ENCODE results near the gene OCEL1. TPM values are rescaled to one million over a fixed set of nuclear protein-coding genes. Genes with fewer than 3 reads are reported as not detected.
"Not testable (repeated sequence)": the region's sequence is repeated elsewhere in the genome, so short reads cannot be mapped to it uniquely, and the experiment has no call there.

OCEL1 gene
- total and polyA plus RNA-seq, 8 donors, result 4.7 to 43.2 (median 10.9) TPM

GRCh38 chr19:17268754-17269153, 42.7 kb downstream of the OCEL1 start:
- no peak overlapping the region for H3K4me3 ChIP-seq
- H3K27ac ChIP-seq, result no peak overlapping the region
- peaks cover 19 to 52% (median 52%) of the 10 kb centered on the region in 4 donors for H3K36me3 ChIP-seq
- no peak for DNase-seq
- 91 to 100% (median 94%) methylated on average over 7 to 13 of the region's 13 CpGs for WGBS, 5 donors
- TF ChIP-seq POLR2A (IDR thresholded peaks at IDR 0.05), result no peak
- no peak for TF ChIP-seq POLR2AphosphoS5 (IDR thresholded peaks at IDR 0.05)
- TF ChIP-seq CTCF (IDR thresholded peaks at IDR 0.05), result no peak
- TF ChIP-seq EP300 (IDR thresholded peaks at IDR 0.05), result no peak
- no peaks in the 10 kb centered on the region for H3K9me3 ChIP-seq
- peaks cover 6 to 20% (median 17%) of the 10 kb centered on the region in 4 donors for H3K4me1 ChIP-seq
- no peaks in the 10 kb centered on the region for H3K27me3 ChIP-seq
- intact Hi-C loops (cut with DNase I; ENCODE audit: low total_unique reads), result no loop called here

GRCh38 chr19:17274892-17275291, 48.9 kb downstream of the OCEL1 start:
- not testable (repeated sequence) for H3K9me3 ChIP-seq, H3K4me1 ChIP-seq, DNase-seq, H3K27ac ChIP-seq, H3K27me3 ChIP-seq, H3K4me3 ChIP-seq
- intact Hi-C loops (cut with DNase I; ENCODE audit: low total_unique reads), result loop anchor here (5.0 kb wide), 1 partner anchor 203 kb away; no protein-coding TSS in a partner anchor
- peaks cover 49 to 100% (median 98%) of the 10 kb centered on the region in 4 donors for H3K36me3 ChIP-seq
- 96 to 98% (median 96%) methylated on average over 3 of the region's 3 CpGs for WGBS, 5 donors

GRCh38 chr19:17275441-17276175, 49.6 kb downstream of the OCEL1 start:
- TF ChIP-seq POLR2A (IDR thresholded peaks at IDR 0.05), result no peak
- TF ChIP-seq EP300 (IDR thresholded peaks at IDR 0.05), result no peak
- no peak for TF ChIP-seq CTCF (IDR thresholded peaks at IDR 0.05)
- TF ChIP-seq POLR2AphosphoS5 (IDR thresholded peaks at IDR 0.05), result no peak
- intact Hi-C loops (cut with DNase I; ENCODE audit: low total_unique reads), result loop anchor here (5.0 kb wide), 1 partner anchor 203 kb away; no protein-coding TSS in a partner anchor
- peaks cover 44 to 94% (median 91%) of the 10 kb centered on the region in 4 donors for H3K36me3 ChIP-seq

More at GRCh38 chr19:17275441-17276175, 49.6 kb downstream of the OCEL1 start:
- H3K27ac ChIP-seq, result no peak overlapping the region
- H3K4me3 ChIP-seq, result no peak overlapping the region
- no peaks in the 10 kb centered on the region for H3K4me1 ChIP-seq
- no peaks in the 10 kb centered on the region for H3K27me3 ChIP-seq
- no peaks in the 10 kb centered on the region for H3K9me3 ChIP-seq
- no peak for DNase-seq
- WGBS, 5 donors, result 92 to 95% (median 94%) methylated on average over 19 of the region's 19 CpGs

Other genes with a start within 250 kb of the OCEL1 start
- gene CPAMD8, start 199.4 kb upstream of the OCEL1 start, total RNA-seq, result 100 to 1,000 TPM in 1 of 5 donors, 10 to 100 TPM in 3, under 1 TPM in 1; 0.43 to 221 (median 13.2) TPM
- 1 to 10 TPM; 2.1 to 6.6 (median 2.3) TPM for gene CPAMD8, start 199.4 kb upstream of the OCEL1 start, polyA plus RNA-seq
- 10 to 100 TPM in 1 of 5 donors, 1 to 10 TPM in 3, under 1 TPM in 1; 0.45 to 27.2 (median 8.3) TPM for gene HAUS8, start 150.8 kb upstream of the OCEL1 start, total RNA-seq
- 10 to 100 TPM in 1 of 3 donors, 1 to 10 TPM in 2; 9.2 to 11.9 (median 9.4) TPM for gene HAUS8, start 150.8 kb upstream of the OCEL1 start, polyA plus RNA-seq
- 100 to 1,000 TPM in 3 of 5 donors, 10 to 100 TPM in 2; 43.0 to 265 (median 156) TPM for gene MYO9B, start 150.4 kb upstream of the OCEL1 start, total RNA-seq
- gene MYO9B, start 150.4 kb upstream of the OCEL1 start, polyA plus RNA-seq, result 10 to 100 TPM; 30.2 to 35.6 (median 30.6) TPM
- 100 to 1,000 TPM in 1 of 5 donors, 10 to 100 TPM in 3, not detected in 1; 16.2 to 113 (median 22.1) TPM for gene USE1, start 10.9 kb upstream of the OCEL1 start, total RNA-seq
- 10 to 100 TPM; 55.3 to 68.6 (median 64.9) TPM for gene USE1, start 10.9 kb upstream of the OCEL1 start, polyA plus RNA-seq
- 100 to 1,000 TPM in 1 of 5 donors, 10 to 100 TPM in 4; 35.3 to 641 (median 47.3) TPM for gene NR2F6, start 19.7 kb downstream of the OCEL1 start, total RNA-seq
- gene NR2F6, start 19.7 kb downstream of the OCEL1 start, polyA plus RNA-seq, result 10 to 100 TPM; 34.4 to 57.9 (median 45.0) TPM
- 1 to 10 TPM in 3 of 5 donors, not detected in 2; 3.3 to 7.7 (median 4.5) TPM for gene USHBP1, start 38.5 kb downstream of the OCEL1 start, total RNA-seq
- 1 to 10 TPM; 2.1 to 4.1 (median 3.5) TPM for gene USHBP1, start 38.5 kb downstream of the OCEL1 start, polyA plus RNA-seq
- 100 to 1,000 TPM in 2 of 5 donors, 10 to 100 TPM in 3; 26.2 to 146 (median 59.7) TPM for gene BABAM1, start 41.2 kb downstream of the OCEL1 start, total RNA-seq
- 10 to 100 TPM; 66.3 to 87.1 (median 79.9) TPM for gene BABAM1, start 41.2 kb downstream of the OCEL1 start, polyA plus RNA-seq
- under 1 TPM in 1 of 5 donors, not detected in 4; 0.18 TPM for gene ANKLE1, start 55.7 kb downstream of the OCEL1 start, total RNA-seq
- under 1 TPM in 1 of 3 donors, not detected in 2; 0.63 TPM for gene ANKLE1, start 55.7 kb downstream of the OCEL1 start, polyA plus RNA-seq
- 10 to 100 TPM in 3 of 5 donors, 1 to 10 TPM in 2; 4.9 to 28.1 (median 15.2) TPM for gene ABHD8, start 77.2 kb downstream of the OCEL1 start, total RNA-seq
- 10 to 100 TPM in 1 of 3 donors, 1 to 10 TPM in 2; 8.0 to 12.0 (median 9.8) TPM for gene ABHD8, start 77.2 kb downstream of the OCEL1 start, polyA plus RNA-seq
- 100 to 1,000 TPM in 3 of 5 donors, 10 to 100 TPM in 1, 1 to 10 TPM in 1; 6.6 to 167 (median 142) TPM for gene MRPL34, start 79.6 kb downstream of the OCEL1 start, total RNA-seq
- gene MRPL34, start 79.6 kb downstream of the OCEL1 start, polyA plus RNA-seq, result 100 to 1,000 TPM; 161 to 200 (median 192) TPM
- gene DDA1, start 83.3 kb downstream of the OCEL1 start, total RNA-seq, result 10 to 100 TPM in 4 of 5 donors, 1 to 10 TPM in 1; 2.2 to 56.0 (median 21.4) TPM
- gene DDA1, start 83.3 kb downstream of the OCEL1 start, polyA plus RNA-seq, result 10 to 100 TPM; 30.8 to 63.7 (median 48.1) TPM
- 10 to 100 TPM in 4 of 5 donors, 1 to 10 TPM in 1; 2.9 to 37.9 (median 23.0) TPM for gene ANO8, start 108.6 kb downstream of the OCEL1 start, total RNA-seq
- gene ANO8, start 108.6 kb downstream of the OCEL1 start, polyA plus RNA-seq, result 1 to 10 TPM; 1.1 to 5.1 (median 3.6) TPM
- gene GTPBP3, start 111.3 kb downstream of the OCEL1 start, total RNA-seq, result 10 to 100 TPM; 17.1 to 93.9 (median 68.7) TPM
- 10 to 100 TPM; 11.2 to 11.8 (median 11.4) TPM for gene GTPBP3, start 111.3 kb downstream of the OCEL1 start, polyA plus RNA-seq
- 10 to 100 TPM in 4 of 5 donors, 1 to 10 TPM in 1; 5.8 to 62.2 (median 25.0) TPM for gene PLVAP, start 151.1 kb downstream of the OCEL1 start, total RNA-seq
- 10 to 100 TPM; 34.5 to 95.1 (median 48.6) TPM for gene PLVAP, start 151.1 kb downstream of the OCEL1 start, polyA plus RNA-seq
- not detected for gene CCDC194, start 168.0 kb downstream of the OCEL1 start, total RNA-seq
- gene CCDC194, start 168.0 kb downstream of the OCEL1 start, polyA plus RNA-seq, result not detected
- gene BST2, start 179.4 kb downstream of the OCEL1 start, total RNA-seq, result 100 to 1,000 TPM in 2 of 5 donors, 10 to 100 TPM in 2, 1 to 10 TPM in 1; 6.4 to 182 (median 38.4) TPM
- 10 to 100 TPM; 34.4 to 68.0 (median 59.1) TPM for gene BST2, start 179.4 kb downstream of the OCEL1 start, polyA plus RNA-seq
- gene MVB12A, start 193.8 kb downstream of the OCEL1 start, total RNA-seq, result 10 to 100 TPM in 4 of 5 donors, 1 to 10 TPM in 1; 9.9 to 76.3 (median 44.0) TPM
- 10 to 100 TPM; 63.7 to 67.0 (median 66.0) TPM for gene MVB12A, start 193.8 kb downstream of the OCEL1 start, polyA plus RNA-seq
- gene TMEM221, start 222.4 kb downstream of the OCEL1 start, total RNA-seq, result not detected
- under 1 TPM in 1 of 3 donors, not detected in 2; 0.20 TPM for gene TMEM221, start 222.4 kb downstream of the OCEL1 start, polyA plus RNA-seq
- under 1 TPM in 1 of 5 donors, not detected in 4; 0.92 TPM for gene NXNL1, start 234.7 kb downstream of the OCEL1 start, total RNA-seq
- not detected for gene NXNL1, start 234.7 kb downstream of the OCEL1 start, polyA plus RNA-seq
- 100 to 1,000 TPM in 1 of 5 donors, 10 to 100 TPM in 3, 1 to 10 TPM in 1; 5.5 to 116 (median 43.8) TPM for gene SLC27A1, start 244.3 kb downstream of the OCEL1 start, total RNA-seq
- gene SLC27A1, start 244.3 kb downstream of the OCEL1 start, polyA plus RNA-seq, result 10 to 100 TPM in 1 of 3 donors, 1 to 10 TPM in 2; 4.0 to 12.7 (median 9.0) TPM

Measured in stomach (tissue), 9 donors.